GM21526 (cell line): ENCODE measurements around the gene GMEB2.

ENCODE experiments used
- ATAC-seq: cut with Tn5 transposase; IDR thresholded peaks from one replicate; pipeline ENCODE4 v1.9.1; 2021; ENCODE audit warnings: moderate library complexity; ENCODE audit not compliant: unreplicated experiment, low FRiP score

The GMEB2 gene

GRCh38 chr20:63591786-63592355 lies 35.0 kb downstream of the GMEB2 start:
- no peak for ATAC-seq

GRCh38 chr20:63591147-63591533 lies 35.8 kb downstream of the GMEB2 start:
- no peak for ATAC-seq

DNA sequence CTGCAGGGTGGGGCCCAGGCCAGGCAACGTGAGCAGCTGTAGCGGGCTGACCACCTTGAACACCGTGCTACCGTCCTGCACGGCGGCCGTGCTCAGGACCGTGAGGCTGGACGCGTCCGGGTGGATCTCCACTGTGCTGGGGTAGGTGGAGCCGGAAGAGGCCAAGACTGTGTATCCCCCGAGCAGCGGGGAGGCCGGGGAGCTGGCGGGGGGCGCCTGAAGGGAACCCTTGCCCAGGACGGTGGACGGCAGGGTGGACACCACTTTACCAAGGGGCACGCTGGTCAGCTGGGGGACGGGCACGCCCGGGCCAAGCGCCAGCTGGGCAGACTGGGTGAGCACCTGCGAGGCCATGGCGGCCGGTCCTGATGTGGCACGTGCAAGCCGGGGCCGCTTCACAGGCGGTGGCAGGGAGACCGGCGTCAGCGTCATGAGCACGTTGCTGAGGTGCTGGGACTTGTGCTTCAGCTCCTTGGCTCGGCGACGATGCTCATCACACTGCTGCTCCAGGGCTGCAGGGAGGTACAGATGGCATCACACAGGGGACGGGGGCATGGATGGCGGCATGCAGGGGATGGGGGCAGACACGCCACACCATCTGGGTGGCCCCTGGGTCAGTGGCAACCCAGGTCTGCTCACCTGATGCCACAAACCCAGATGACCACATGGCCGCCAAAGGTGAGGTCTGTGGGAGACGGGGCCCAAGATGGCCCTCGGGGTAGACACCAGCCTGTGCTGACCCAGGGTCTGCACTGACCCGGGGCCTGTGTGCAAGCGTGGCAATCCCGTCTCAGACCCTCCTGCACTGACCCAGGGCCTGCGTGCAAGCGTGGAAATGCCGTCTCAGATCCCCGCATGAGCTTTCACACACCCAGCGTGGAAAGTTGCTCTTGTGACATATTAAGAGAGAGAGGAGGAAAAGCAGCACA lies 36.4 kb downstream of the GMEB2 start:
- ATAC-seq, result no peak

DNA sequence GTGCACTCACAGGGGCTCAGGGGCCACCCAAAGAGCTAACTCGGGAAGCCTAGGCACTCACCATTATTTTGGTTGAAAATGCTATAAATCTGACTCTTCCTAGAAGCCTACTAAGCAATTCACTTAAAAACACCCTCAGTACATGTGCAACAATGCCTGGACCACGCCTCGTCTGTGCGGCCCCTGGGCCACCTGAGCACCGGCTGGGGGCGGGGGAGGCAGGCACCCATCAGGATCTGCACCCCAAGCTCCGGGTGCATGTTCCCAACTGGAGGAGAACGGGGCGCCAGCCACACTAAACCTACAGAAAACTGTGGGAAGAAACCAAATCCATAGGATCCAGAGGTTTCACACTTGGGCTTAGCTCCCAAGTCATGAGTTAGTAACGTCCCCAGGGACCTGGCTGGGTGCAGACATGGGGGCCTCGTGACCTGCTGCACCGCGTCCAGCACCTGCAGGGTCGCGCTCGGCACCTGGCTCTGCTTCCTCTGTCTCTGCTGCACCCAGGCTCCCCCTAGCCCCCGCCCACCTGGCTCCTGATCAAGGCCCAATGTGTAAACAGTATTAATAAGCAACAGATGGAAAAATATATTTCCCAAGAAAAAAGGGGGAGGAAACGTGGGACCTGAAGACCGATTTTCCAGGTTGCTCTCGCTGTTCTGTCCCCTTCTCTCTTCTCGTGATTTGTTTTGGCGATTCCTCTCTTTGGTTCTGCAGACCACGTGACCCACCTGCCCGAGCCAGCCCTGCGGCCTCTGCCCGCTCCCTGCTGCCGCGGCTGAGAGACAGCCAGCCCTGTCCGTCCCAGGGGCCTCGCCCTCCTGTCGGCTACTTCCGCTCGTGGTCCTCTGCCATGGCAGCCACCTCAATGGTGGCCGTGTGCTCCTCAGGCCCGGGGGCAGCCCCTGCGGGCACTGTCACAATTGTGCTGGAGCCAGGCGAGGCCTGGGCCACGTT lies 37.4 kb downstream of the GMEB2 start:
- ATAC-seq, result no peak

- ATAC-seq, result no peak
These were observed 38.3 kb downstream of the GMEB2 start for GRCh38 chr20:63588641-63589041.

DNA sequence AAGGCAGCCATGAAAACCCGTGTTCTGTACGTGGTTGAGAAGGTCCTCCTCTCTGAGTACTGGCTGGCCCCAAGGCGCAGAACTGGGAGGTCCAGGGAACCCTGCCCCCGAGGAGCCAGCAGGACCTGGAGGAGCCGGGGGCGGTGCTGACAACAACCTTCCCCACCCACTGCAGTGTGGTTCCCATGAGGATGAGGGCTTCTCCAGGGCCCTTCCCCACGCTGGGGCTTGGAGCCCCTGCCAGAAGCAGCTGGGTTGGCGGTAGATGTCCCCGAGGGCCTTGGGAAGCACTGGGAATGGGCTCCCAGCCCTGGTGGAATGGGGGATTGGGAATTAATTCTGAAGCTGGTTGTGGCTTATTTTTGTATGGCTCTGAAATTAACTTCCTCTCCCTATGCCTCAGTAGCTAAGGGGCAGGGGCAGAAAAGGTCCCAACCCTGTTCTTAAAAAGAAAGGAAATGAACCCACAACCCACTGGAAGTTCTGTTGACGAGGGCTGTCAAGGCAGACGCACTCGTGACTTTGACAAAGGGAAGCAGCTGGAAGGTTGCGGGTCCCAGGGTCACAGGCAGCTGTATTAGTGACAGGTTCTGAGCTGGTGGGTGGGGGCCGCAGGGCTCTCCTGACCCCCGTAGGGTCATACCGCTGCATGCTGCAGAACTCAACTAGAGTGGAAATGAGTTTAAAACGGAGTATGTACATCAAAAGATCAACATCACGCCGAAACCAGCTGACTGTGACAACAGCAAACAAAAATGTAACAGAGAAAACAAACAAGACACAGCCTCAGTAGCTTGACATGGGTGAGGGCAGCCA lies 38.9 kb downstream of the GMEB2 start:
- no peak for ATAC-seq

DNA sequence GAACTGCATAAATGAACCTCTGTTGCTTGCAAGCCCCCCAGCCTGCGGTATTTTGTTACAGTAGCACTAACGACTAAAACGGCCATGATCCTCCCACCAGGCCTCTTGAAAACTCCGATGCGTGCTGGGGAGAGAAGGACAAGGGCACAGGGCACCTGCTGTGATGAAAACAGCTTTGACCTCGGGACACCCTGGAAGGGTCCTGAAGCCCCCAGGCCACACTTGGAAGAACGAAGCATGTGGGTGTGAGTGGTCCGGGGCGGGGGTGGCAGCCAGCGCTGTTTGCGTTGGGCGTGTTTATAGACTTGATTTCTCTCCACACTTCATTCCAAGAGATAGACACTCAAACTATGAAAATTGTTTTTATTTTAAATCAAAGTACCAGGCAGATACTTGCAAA lies 39.6 kb downstream of the GMEB2 start:
- ATAC-seq, result no peak

DNA sequence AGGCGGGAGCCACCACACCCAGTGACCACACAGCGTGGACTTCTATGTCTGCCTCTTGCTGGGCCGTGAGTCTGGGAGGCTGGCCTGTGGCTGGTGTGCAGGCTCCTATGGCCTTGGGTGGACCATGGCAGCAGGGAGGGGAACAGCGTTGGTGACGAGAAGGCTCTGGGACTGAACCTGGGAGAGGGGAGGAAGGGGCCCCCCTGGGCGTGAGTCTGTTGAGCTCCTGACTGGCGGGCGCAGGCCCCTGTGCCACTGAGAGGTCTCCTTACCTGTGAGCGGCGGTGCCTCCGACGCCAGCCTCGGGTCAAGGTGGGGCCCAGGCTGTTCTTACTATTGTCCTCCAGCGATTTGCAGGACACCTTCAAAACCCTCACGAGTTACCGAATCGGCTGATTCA lies 40.1 kb downstream of the GMEB2 start:
- ATAC-seq, result no peak

DNA sequence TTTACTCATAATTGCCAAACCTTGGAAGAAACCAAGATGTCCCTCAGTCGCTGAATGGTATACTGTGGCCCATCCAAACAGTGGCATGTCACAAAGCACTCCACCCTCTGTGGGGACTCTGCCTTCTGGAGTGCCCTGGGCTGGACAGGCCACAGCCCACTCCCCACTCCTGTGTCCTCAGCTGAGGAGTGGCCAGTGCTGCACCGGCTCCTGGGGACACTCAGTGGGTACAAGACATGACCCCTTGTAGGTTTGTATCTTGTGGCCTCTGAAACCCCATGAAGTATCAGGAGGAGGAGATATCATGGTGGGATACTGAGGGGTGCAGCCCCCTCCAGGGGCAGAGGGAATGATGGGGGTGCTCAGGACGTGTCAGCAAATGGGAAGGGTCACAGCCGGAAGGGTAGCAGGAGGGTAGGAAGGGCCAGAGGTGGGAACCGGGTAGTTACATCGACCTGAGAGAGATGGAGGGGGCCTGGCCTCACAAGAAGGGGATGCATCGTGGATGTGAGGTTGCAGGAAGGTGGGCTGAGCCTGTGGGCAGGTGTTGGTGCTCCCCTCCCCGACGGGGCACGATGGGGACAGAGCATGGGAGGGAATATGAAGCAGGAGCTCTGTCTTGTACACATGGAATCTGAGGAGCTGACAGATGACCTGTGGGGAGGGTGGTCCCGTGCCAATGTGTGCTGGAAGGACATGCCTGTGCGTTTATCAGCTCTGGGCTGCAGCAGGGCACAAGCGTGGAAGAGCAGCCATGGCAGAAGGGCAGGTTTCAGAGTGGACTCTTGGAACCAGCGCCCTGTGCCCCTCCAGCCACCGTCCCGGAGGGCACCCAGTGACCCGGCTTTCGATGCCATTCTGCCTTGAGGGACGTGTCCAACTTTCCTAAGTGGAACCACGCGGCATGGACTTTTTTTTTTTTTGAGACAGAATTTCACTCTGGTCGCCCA lies 41.0 kb downstream of the GMEB2 start:
- ATAC-seq, result no peak

GRCh38 chr20:63582382-63583063 lies 44.4 kb downstream of the GMEB2 start:
- no peak for ATAC-seq

DNA sequence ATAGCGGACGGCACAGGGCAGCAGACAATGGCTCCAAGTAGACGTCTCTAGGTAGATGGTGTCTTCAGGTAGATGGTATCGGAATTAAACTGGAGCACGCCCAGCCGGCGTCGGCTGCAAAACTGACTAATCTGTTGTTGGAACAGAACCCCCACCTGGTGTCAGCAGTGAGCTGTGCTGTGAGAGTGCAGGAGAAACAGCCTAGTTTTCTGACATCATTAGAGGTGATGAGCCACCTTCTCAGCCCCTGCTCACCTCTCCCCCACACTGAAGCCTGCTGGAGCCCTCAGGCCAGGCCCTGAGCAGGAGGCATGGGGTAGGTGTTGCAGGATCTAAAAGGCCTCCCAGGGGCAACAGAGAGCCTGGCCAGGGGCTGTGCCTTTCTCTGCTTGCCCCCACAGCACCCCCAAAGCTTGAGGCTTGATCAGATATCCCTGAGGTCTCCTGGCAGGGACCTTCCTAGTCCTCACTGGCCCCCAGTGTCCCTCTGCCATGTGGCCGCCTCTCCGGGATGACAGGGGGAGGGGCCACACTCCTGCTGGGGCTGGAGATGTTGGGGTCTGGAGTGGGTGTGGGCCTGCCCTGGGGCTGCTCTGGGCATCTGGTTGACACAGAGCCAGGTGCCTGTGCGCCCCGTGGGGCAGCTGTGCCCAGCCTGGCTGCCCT lies 46.0 kb downstream of the GMEB2 start:
- ATAC-seq, result no peak

DNA sequence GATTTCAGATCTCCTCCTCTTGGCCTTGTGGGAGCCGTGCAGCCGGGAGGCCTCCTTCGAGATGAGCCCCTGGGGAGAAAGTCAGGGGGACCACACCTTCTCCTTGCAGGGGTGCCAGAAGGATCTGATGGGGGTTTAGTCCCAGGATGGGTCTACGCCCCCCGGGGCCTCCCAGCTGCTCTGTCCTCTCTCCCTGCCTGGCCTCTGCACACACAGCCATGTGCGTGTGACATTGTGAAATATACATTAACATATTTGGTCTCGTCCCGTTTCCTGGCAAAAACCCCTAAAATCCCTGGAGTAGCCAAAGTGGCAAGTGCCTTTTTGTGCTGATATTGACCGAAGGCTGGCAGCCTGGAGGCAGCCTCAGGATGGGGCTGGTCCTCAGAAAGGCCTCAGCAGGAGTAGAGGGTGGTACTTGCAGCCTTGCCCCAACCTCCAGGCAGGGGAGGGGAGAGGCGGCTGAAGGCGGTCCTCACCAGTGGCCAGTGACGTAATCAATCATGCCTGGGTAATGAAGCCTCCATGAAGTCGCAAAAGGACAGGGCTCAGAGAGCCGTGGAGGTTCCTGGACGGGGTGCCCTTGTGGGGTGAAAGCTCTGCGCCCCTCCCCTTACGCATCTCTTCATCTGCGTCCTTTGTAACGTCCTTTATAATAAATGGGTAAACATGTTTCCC lies 47.7 kb downstream of the GMEB2 start:
- ATAC-seq, result no peak

- no peak for ATAC-seq
These were observed 48.5 kb downstream of the GMEB2 start for GRCh38 chr20:63578224-63579016.

GRCh38 chr20:63577317-63577894 lies 49.5 kb downstream of the GMEB2 start:
- ATAC-seq, result no peak

- no peak for ATAC-seq
These were observed 50.6 kb downstream of the GMEB2 start for GRCh38 chr20:63576311-63576710.
